Activated naive CD8-positive, alpha-beta T cell treated with anti-CD3 and anti-CD28 coated beads, Interleukin-2, amount 50 U/mL, for 16 hours (primary cell): Measurements from ENCODE around the gene TMEM200C.

Experiments
- DNase-seq: peaks from one replicate; pipeline ENCODE4 v3.0.0-alpha.2; 2020; ENCODE audit warnings: low read depth, low spot score

TMEM200C gene

DNA sequence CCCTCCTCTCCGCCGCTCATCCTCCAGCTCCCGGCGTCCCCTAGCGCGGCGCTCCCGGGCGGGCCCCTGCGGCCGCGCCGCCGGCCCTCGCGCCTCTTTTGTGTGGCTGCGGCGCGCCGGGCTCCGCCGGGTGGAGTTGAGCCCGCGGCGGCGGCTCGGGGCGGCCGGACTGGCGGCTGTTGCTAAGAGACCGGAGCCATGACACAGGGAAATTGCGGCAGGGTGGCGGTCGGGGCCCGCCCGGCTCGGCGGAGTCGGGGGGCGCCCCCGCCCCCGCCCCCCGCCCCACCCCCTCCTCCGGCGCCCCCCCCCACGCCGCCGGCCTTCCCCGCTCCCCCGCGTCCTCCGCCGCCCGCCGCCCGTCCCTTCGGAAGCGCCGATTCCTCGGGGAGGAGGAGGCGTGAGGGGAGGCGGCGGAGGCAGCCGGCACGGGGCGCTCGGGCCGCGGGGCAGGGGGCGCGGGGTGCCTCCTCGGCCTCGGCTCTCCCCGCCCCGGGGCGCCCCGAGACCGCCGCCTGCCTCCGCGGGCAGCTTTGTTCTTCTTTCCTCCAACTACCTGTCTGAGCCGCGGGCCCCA, at the start of gene TMEM200C:
Gene TMEM200C, minus strand, starts transcription at position 224 of the 577 bp plus-strand sequence. CDS start 3,459 bp downstream, outside the sequence.
- no peak for DNase-seq

DNA sequence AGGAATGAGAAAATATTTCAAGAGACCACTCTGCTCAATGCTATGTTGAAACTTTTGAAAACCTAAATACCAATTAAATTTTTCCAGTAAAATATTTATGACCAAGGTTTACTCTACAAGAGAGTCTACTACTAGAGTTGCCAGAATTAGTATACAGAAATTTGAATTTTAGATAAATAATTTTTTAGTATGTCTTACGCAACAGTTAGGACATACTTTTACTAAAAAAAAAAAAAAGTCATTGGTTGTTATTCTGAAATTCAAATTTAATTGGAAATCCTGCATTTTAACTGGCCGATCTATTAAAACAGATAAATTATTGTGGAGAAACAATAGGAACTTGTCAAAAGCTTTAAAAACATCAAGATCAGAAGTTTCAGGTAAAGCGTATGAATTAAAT, 49.1 kb upstream of the TMEM200C start:
- DNase-seq, result no peak

DNA sequence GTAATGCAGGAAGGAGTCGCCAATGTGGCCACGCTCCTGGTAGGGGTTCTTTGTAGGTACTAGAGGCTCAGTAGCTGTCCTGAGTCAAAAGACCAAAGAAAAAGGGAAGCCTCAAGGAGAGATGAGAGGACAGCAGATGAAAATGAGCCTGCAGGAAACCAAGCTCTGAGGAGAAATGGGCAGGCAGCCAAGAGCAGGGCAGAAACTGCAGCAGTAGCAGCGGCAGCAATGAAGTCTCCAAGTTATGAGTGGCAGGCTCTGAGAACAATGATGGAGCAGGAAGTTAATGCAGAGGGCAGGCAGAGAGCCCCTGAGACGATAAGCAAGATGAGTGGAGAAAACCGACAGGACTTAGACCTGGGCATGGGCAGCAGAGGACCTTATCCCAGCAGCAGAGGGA, 48.2 kb upstream of the TMEM200C start:
- no peak for DNase-seq

DNA sequence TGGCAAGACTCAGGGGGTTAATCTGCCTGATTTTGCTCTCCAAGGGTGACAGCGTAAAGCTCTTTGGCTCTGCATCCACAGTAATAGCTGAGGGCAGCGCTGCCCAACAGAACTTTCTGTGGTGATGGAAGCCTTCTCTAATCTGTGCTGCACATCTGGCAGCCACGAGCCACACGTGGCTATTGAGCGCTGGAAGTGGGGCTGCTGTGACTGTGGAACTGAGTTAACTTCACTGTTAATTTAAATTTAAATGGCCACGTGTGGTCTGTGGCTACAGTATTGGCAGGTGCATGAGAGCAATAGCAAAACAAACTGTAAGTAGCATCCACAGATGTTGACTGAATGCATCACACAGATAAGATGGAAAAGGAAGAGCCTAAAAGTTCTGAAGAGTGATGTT, 47.3 kb upstream of the TMEM200C start:
- DNase-seq, result no peak

DNA sequence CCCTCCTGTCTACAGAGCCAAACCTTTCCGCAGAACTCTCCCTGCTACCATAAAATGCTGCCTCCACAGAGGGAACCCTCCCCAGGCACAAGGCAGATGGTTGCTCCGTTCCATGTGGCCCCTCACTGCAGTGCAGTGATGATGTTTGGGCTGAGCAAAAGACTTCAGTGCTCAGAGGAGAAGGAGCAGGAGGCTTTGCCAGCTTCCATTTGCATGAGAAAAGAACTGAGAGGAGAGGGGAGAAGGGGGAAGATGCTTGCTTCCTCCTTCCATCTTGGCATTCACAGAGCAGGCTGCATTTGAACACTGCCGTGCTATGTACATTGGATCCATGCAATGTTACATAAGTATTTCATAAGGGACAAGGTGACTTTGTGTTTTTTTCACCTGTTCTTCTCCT, 46.6 kb upstream of the TMEM200C start:
- DNase-seq, result no peak

DNA sequence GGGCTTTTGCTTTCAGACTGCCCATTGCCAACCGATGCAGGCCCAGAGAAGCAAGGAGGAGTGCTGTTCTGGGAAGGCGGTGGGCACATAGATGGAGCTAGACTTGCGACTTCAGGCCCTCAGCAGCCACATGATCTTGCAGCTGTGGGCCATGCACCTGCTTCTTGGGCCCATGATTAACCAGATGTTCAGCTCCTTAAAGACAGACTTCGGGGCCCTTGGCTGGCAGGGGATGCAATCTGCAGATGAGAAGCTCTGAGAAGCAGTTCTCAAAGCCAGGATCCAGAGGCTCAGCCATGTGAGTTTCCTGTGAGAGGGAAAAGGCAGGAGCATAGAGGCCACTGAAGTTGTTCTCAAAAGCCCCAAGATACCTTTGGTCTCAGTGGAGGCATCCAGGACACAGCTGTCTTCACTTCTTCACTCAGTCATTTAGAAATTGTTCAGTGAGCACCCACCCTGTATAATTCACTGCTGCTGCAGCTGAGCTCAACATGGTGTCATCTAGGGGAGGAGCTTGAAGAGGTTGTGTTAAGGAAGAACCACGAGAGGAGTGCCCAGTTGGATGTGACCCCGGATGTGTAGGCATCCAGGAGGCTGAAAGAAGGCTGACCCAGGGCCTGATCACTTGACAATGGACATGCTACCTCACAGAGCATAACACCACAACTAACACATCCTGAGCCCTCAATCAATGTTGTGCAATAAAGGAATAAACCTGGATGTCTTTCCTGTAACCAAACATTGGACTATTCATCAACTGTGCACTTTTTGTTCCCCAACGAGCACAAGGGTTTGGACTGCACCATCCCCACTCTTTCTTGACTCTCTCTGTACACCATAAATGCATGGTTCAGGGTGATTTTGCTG, 44.7 kb upstream of the TMEM200C start:
- DNase-seq, result no peak

DNA sequence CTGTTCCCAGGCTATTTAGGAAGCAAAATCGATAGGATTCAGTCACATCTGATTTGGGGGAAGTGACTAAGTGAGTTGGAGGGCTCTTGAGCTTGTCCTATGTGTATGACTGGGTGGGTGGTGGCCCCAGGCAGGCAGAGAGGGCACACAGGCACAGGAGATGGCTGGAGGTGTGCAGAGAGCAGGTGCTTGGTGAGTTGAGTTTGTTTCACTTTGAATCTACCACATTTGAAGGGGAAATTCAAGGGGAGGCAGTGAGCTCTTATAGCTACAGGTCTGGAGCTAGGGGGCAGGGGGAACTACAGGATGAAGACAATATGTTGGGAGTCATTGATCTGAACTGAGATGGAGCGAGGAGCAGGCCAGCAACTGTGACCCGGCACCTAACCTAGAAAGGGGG, 42.5 kb upstream of the TMEM200C start:
- no peak for DNase-seq

DNA sequence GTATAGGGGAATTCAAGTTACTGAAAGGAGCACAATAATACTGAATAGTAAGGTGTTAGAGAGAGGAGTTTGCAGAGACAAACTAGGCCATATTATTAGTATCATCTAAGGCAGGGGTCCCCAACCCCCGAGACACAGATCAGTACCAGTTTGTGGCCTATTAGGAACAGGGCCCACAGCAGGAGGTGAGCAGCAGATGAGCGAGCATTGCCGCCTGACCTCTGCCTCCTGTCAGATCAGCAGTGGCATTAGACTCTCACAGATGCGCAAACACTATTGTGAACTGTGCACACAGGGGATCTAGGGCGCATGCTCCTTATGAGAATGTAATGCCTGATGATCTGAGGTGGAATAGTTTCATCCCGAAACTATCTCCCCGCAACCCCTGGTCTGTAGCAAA, 41.8 kb upstream of the TMEM200C start:
- DNase-seq, result no peak

DNA sequence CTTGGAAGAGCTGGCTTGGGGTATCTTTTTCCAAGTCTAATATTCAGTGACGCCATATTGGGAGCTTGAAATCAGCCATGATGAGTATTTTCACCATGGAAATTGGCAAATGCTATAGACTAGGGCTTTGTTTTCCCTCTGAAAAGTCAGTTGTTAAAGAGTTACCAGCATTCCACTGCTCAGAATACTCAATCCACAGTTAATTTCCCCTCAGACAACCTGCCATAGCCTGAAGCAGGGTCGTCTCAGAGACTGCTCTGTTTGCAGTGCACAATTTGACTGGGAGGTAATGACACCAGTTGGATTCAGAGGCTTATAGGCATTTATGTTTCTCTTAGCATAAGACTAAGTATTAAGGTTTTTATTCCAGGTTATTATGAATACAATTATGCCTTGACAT, 35.5 kb upstream of the TMEM200C start:
- DNase-seq, result no peak

DNA sequence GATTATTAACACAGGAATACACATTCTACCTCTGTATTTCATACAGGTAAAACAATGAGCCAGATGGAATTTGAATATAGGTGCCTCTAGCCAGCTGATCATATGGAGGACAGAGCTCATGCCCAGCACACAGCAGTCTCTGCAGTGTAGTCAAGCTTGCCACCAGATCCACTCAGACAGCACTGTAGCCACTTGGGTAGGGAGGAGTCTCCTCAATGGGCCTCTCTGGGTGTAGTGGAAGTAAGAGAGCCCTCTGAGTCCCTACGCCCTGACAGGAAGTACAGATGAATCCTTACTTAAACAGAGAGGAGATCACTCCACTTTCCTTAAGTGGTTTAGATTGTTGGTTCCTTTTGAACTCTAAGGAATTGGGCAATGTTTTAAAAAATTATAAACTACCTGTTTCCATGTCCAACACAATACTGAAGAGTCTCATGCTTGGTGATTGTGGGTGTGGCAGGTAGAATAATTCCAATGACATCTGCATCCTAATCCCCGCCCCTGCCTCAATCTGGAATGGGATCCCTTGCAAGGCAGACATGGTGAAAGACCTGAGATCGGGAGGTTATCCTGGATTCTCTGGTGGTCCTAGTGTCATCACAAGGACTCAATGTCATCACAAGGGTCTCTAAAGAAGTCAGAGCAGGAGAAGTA, 23.0 kb upstream of the TMEM200C start:
- DNase-seq, result no peak

DNA sequence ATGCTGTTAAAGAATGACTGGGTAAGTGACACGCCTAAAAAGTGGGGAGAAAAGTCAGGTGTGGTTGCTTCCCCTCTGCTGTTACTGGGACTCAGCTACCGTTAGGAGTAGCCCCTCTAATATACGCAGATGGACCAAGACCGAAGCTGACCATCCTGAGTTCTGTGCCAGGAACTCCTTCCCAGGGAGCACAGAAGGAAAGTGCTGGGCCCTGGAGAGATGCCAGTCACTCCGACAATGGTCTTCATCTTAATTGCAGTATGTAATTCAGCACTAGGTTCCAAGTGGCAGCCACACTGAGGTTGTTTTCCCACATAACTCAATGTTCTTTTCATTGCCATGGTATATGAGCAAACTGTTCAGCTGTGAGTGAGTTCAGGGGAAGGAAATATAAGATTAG, 19.6 kb upstream of the TMEM200C start:
- no peak for DNase-seq

DNA sequence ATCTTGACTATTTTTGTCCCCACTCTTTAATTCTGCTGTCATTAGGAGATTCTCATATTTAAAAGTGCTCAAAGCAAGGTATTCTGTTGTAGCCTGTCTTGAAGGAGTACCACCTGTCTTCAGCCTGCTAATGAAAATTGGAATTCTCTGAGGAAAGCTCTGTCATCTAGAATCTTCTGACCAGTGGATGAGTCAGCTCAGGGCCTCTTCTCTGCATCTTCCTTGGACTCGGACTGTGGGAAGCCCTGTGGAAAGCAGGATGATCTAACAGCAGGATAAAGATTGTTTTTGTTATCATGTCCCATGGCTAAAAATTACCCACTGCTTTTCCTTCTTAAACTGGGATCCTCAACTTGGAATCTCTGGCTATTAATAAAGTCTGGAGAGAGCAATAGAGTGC, 18.7 kb upstream of the TMEM200C start:
- no peak for DNase-seq

DNA sequence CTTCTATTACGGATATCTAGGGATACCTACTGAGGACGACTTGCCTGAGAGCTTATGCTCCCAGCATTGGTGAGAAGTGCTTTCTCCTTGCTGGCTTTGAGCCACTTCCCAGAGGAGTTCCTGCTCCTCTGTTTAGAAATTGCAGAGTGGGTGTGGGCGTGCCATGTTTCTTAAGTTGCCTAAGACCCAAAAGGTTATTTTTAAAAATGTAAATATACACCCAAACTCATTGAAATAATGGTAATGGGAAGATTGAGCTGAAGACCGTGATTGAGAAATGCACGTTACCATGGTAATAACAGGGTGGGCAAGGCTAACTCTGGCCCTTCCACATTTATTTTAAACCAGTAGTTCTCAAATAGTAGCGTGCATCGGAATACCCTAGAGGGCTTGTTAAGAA, 17.2 kb upstream of the TMEM200C start:
- no peak for DNase-seq

DNA sequence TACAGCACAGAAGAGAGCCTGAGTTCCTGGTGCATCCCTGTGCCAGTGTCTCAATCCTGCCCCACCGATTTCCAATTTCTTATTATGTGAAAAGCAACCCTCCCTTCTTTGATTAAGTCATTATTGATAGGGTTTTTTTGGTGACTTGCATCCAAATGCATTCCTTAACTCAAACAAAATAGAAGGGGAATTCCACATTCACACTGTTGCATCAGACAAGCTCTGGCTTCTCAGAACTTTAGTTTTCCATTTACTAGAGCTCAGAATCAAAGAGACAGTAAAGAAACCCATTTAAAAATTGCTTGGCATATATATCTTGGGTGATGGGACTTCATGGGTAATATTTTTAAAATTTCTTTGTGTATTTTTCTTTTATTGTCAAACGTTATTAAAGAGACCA, 13.8 kb upstream of the TMEM200C start:
- no peak for DNase-seq

DNA sequence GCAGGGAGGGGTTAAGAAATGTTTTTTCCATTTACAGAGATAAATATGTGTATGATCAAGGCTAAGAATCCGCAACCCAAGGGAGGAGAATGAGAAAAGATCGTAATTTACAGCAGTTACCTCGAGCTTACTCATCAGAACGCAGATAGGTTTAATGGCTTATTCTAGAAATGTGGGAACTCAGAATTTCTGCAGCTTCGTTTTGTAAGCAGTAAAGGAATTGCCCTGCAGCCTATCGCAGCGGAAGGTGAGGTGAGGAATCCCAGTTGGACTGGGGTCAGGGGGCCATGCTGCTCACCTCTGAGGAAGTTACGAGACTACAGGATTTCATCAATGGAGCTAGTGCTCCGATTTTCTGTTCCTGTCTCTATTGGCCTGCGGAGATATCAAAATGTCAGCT, 8.1 kb upstream of the TMEM200C start:
- DNase-seq, result no peak

DNA sequence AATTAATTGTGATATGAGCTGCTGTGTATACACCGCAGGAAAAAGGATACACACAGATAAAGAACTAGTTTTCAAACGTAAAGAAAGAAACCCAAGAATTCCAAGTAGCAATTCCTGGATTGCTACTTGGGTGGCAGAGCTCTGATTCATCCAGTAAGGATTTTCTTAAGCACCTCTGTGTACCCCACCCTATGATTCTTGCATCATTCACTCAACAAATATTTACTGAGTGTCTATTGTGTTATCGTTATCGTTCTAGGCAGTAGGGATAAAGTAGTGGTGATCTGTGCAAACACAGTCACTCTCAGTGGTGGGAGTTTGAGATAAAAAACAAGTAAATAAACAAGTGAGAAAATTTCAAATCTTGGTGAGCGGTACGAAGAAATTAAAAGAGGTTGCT, 4.9 kb upstream of the TMEM200C start:
- DNase-seq, result no peak

DNA sequence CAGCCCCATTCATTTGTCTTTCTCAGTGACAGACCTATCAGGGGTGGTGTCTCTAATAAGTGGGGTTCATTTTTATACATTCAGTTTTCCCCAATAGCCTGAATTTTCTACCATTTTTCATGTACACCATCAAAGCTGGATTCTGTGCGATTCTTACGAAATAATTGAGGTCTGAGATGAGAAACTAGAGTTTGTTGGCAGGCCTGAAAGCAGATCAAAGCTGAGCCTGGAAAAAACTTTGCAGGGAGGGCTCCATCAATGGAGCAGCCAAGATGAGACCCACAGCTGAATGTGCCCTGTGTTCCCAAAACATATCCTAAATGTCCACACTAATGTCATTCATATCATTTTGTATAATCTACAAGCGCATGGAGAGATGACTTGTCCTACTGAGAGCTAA, 4.5 kb upstream of the TMEM200C start:
- no peak for DNase-seq

DNA sequence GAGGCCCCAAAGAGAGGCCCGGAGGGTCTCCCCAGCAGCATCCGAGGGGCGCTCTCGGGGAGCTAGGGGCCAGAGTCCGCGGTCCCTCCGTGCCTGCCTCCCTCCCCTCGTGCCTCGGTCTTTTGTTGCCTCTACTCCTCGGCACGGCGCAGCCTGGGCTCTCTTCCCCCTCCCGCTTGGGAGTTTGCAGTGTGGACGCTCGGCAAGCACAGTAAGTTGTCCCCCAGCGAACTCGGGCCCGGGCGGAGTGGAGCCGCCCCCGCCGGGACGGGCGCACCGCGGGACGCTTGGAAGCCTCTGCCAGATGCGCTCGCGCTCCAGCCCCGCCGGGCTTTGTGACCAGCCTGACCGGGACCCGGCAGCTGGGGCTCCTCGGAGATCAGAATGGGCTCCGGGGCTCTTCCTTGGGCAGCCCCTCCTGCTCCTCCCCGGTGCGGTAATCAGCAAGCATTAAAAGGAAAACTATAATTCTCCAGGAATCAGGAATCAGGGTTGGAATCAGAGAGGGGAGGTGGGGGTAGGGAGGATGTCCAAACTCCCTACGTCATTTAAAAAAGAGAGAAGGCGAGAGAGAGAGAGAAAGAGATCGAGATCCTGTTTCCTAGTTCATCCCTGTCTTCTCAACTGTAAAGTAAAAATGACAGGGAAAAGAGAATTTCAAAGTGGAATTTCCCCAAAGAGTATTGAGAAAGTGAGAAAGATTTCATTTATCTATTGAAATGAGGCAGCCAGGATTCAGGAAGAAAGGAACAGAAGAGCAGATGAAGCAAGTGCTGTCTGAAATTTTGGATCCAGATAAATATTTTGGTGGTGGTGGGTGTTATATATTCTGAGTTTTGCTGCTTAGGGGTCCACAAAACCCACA, 786 bp upstream of the TMEM200C start:
- no peak for DNase-seq

DNA sequence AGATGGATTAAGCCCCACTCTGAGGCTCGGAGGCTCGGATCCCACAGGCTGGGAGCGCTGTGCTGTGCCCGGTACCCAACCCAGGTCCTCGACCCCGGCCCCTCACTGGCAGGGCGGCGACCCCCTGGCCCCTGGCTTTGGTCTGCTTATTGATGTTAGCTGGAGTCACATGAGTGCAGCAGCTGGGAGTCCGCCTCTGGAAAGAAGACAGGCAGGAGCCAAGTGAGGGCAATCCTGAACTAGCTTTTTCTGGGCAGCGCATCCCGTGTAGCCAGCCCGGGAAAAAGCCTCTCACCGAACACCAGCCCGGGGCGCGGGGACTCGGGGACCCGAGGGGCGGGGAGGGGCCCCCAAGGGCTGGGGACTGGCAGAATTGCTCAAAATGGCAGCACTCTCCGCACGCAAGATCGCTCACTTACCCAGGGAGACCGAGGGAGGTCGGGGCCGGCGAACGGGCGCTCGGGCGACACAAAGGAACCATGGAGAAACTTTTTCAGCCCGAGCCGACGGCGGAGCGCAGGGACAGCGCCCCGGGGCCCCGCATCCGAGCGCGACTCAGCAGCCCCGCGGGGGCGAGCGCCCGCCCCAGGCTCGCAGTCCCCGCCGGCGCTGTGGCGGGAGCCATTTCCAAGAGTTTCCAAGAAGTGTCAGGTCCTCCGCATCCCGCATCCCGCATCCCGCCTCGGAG, 567 bp downstream of the TMEM200C start:
- DNase-seq, result no peak

DNA sequence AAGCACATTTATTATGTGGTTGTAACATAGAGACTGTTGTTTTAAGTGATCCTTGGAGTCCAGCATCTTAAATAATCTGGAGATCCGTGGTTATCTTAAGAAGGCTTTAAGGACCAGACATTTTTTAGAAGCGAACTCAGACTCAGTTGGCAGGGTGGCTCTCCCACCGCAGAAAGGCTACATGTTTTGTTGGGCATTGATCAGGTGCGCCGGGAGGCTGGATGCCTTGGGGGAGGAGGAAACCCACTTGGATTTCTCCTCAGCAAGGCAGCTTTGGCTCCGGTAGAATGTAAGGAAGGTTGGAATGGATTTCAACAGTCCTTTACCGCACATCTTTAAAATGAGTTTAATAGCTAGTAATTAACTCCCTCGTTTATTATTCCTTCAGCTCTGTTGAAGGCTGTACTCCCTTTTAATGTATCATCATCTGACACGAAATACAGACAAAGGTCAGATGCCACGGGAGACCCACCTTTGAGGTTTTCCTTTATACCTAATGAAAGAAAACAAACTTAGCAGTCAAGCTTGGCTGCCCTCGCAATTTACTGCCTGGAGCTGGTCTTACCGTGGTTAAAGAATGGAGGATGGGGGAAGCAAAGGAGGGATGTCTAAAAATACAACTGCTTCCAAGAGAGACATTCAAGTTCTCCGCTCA, 1.2 kb downstream of the TMEM200C start:
- DNase-seq, result no peak
